ENCODE measurements around the gene CNPY1. TPM values are rescaled to one million over a fixed set of nuclear protein-coding genes. Genes with fewer than 3 reads are reported as not detected.

CNPY1 gene
- total RNA-seq, 1 donor from 2014 or later, result not detected

GRCh38 chr7:155570991-155571390 is 24.6 kb upstream of the CNPY1 start:
- Mint-ChIP-seq H3K4me3 (no peak overlapping the region), H3K9me3 (no peaks in the 10 kb centered on the region), H3K4me1 (ENCODE audit: unreplicated experiment) (no peaks in the 10 kb centered on the region), H3K36me3 (no peaks in the 10 kb centered on the region), H3K27ac (no peak overlapping the region), H3K27me3 (peaks cover 31% of the 10 kb centered on the region)
- no peak for DNase-seq (ENCODE audit: extremely low spot score, unreplicated experiment)
- TF ChIP-seq, protein P1, sequence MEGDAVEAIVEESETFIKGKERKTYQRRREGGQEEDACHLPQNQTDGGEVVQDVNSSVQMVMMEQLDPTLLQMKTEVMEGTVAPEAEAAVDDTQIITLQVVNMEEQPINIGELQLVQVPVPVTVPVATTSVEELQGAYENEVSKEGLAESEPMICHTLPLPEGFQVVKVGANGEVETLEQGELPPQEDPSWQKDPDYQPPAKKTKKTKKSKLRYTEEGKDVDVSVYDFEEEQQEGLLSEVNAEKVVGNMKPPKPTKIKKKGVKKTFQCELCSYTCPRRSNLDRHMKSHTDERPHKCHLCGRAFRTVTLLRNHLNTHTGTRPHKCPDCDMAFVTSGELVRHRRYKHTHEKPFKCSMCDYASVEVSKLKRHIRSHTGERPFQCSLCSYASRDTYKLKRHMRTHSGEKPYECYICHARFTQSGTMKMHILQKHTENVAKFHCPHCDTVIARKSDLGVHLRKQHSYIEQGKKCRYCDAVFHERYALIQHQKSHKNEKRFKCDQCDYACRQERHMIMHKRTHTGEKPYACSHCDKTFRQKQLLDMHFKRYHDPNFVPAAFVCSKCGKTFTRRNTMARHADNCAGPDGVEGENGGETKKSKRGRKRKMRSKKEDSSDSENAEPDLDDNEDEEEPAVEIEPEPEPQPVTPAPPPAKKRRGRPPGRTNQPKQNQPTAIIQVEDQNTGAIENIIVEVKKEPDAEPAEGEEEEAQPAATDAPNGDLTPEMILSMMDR (conservative IDR thresholded peaks at IDR 0.05), result no peak

- no peak for DNase-seq (ENCODE audit: extremely low spot score, unreplicated experiment)
- no peaks in the 10 kb centered on the region for H3K36me3 Mint-ChIP-seq
- TF ChIP-seq, protein P1 (conservative IDR thresholded peaks at IDR 0.05), result no peak
- peaks cover 31% of the 10 kb centered on the region for H3K27me3 Mint-ChIP-seq
- no peaks in the 10 kb centered on the region for H3K4me1 Mint-ChIP-seq (ENCODE audit: unreplicated experiment)
- no peak overlapping the region for H3K27ac Mint-ChIP-seq
- no peak overlapping the region for H3K4me3 Mint-ChIP-seq
- H3K9me3 Mint-ChIP-seq, result no peaks in the 10 kb centered on the region
Observed at GRCh38 chr7:155570171-155570958, 24.0 kb upstream of the CNPY1 start.

GRCh38 chr7:155569681-155570080 is 23.3 kb upstream of the CNPY1 start:
- TF ChIP-seq, protein P1 (conservative IDR thresholded peaks at IDR 0.05), result no peak
- no peak for DNase-seq (ENCODE audit: extremely low spot score, unreplicated experiment)
- Mint-ChIP-seq H3K36me3 (no peaks in the 10 kb centered on the region), H3K4me1 (ENCODE audit: unreplicated experiment) (no peaks in the 10 kb centered on the region), H3K27me3 (peaks cover 30% of the 10 kb centered on the region), H3K9me3 (no peaks in the 10 kb centered on the region), H3K4me3 (no peak overlapping the region), H3K27ac (no peak overlapping the region)

- H3K9me3 Mint-ChIP-seq, result no peaks in the 10 kb centered on the region
- H3K4me3 Mint-ChIP-seq, result no peak overlapping the region
- DNase-seq (ENCODE audit: extremely low spot score, unreplicated experiment), result no peak
- no peaks in the 10 kb centered on the region for H3K36me3 Mint-ChIP-seq
- TF ChIP-seq, protein P1 (conservative IDR thresholded peaks at IDR 0.05), result no peak
- H3K4me1 Mint-ChIP-seq (ENCODE audit: unreplicated experiment), result no peaks in the 10 kb centered on the region
- H3K27ac Mint-ChIP-seq, result no peak overlapping the region
- H3K27me3 Mint-ChIP-seq, result peaks cover 28% of the 10 kb centered on the region
Observed at GRCh38 chr7:155568842-155569494, 22.6 kb upstream of the CNPY1 start.

- Mint-ChIP-seq H3K9me3 (no peaks in the 10 kb centered on the region), H3K4me3 (no peak overlapping the region), H3K27me3 (peaks cover 28% of the 10 kb centered on the region), H3K36me3 (no peaks in the 10 kb centered on the region), H3K4me1 (ENCODE audit: unreplicated experiment) (no peaks in the 10 kb centered on the region), H3K27ac (no peak overlapping the region)
- TF ChIP-seq, protein P1 (conservative IDR thresholded peaks at IDR 0.05), result no peak
- DNase-seq (ENCODE audit: extremely low spot score, unreplicated experiment), result no peak
Observed at GRCh38 chr7:155568333-155568660, 21.9 kb upstream of the CNPY1 start.
